PC-9 (cell line): ENCODE measurements around the gene NSD2. TPM values are rescaled to one million over a fixed set of nuclear protein-coding genes. Genes with fewer than 3 reads are reported as not detected.

Experiments
- BruUV-seq: library from RNA; stranded (reverse); fragments of 400-500 nt; replicated peaks from 2 replicates; lab custom pipeline; 2021; lab: Mats Ljungman, UMichigan
- CTCF ChIA-PET: fragments of 300-600 bp; sonication (Branson Sonifier 250); formaldehyde crosslinking; loops from one replicate; lab custom pipeline; 2022; ENCODE audit warnings: antibody characterized with exemption; lab: Charles Lee
- POLR2A ChIA-PET: fragments of 300-600 bp; sonication (Branson Sonifier 250); formaldehyde crosslinking; loops from one replicate; lab custom pipeline; 2022; ENCODE audit warnings: antibody characterized with exemption; ENCODE audit not compliant: unreplicated experiment; lab: Charles Lee
- DNase-seq, 2 experiments: peaks; one replicate each; pipeline versions ENCODE4 v3.0.0 to v3.0.0-alpha.2; 2015 to 2022; ENCODE audit warnings: mixed read lengths in 1 of 2
- H2AFZ ChIP-seq: fragments of 200-600 bp; sonication (generic); 2 replicates; pipeline ENCODE4 v1.8.1; 2017; ENCODE audit warnings: antibody characterized with exemption
- H3F3A ChIP-seq: fragments of 200-600 bp; sonication (generic); 2 replicates; pipeline ENCODE4 v1.8.1; 2017; ENCODE audit warnings: antibody characterized with exemption, mild to moderate bottlenecking, low read depth; ENCODE audit not compliant: insufficient read depth
- H3K27ac ChIP-seq: fragments of 200-600 bp; sonication (generic); 2 replicates; pipeline ENCODE4 v1.6.1; 2016; ENCODE audit warnings: mixed run types
- H3K27me3 ChIP-seq: fragments of 200-600 bp; sonication (generic); 2 replicates; pipeline ENCODE4 v1.6.1; 2016; ENCODE audit warnings: low read depth, mixed run types; ENCODE audit not compliant: insufficient read depth
- H3K36me3 ChIP-seq: fragments of 200-600 bp; sonication (generic); 2 replicates; pipeline ENCODE4 v1.6.1; 2016; ENCODE audit warnings: low read depth, mixed run types
- H3K4me1 ChIP-seq: fragments of 200-600 bp; sonication (generic); replicated peaks from 2 replicates; pipeline ENCODE4 v1.6.1; 2016; ENCODE audit warnings: mixed run types; ENCODE audit not compliant: insufficient read depth
- H3K4me2 ChIP-seq: fragments of 200-600 bp; sonication (generic); 2 replicates; pipeline ENCODE4 v1.6.1; 2017; ENCODE audit warnings: mixed run types
- H3K4me3 ChIP-seq: fragments of 200-600 bp; sonication (generic); 2 replicates; pipeline ENCODE4 v1.6.1; 2016; ENCODE audit warnings: mixed run types
- H3K79me2 ChIP-seq: fragments of 200-600 bp; sonication (generic); 2 replicates; pipeline ENCODE4 v1.6.1; 2017; ENCODE audit warnings: low read depth, mixed run types
- H3K9me2 ChIP-seq: fragments of 200-600 bp; sonication (generic); 2 replicates; pipeline ENCODE4 v1.8.1; 2017; ENCODE audit warnings: mild to moderate bottlenecking; ENCODE audit not compliant: insufficient read depth
- H3K9me3 ChIP-seq: fragments of 200-600 bp; sonication (generic); 2 replicates; pipeline ENCODE4 v1.8.1; 2016; ENCODE audit warnings: low read depth; ENCODE audit not compliant: insufficient read depth
- H4K20me1 ChIP-seq: fragments of 200-600 bp; sonication (generic); 2 replicates; pipeline ENCODE4 v1.8.1; 2017; ENCODE audit not compliant: insufficient read depth
- CTCF ChIP-seq: fragments of 200-600 bp; sonication (generic); conservative IDR thresholded peaks from 2 replicates; pipeline ENCODE4 v1.6.1; 2017; ENCODE audit warnings: mixed run types, antibody characterized with exemption, mild to moderate bottlenecking, moderate library complexity
- EZH2 ChIP-seq: fragments of 200-600 bp; sonication (generic); IDR thresholded peaks from 2 replicates; pipeline ENCODE4 v1.8.0; 2017; ENCODE audit warnings: antibody characterized with exemption, low read depth
- intact Hi-C: fragments of 100-400 bp; cut with micrococcal nuclease; formaldehyde crosslinking; loops from one replicate; pipeline ENCODE4 v1.10.0; 2022; ENCODE audit not compliant: unreplicated experiment
- total RNA-seq: library from RNA; stranded (reverse); gene quantifications from 2 replicates; pipeline ENCODE4 v1.2.3, GENCODE V29; 2021

Gene NSD2
- total RNA-seq, 1 experiment from 2014 or later = 176 TPM

- Histone ChIP-seq H3K4me1 (peaks cover 24% of the 10 kb centered on the region), H3K27ac (no peak overlapping the region), H3K4me2 (no peak overlapping the region), H3K4me3 (no peak overlapping the region), H3K9me2 (no peaks in the 10 kb centered on the region), H2AFZ (no peak overlapping the region), H3K9me3 (no peaks in the 10 kb centered on the region), H4K20me1 (0 out of 2 replicates have a peak, but pooled peaks cover 2% of the 10 kb centered on the region), H3F3A (peaks cover 34% of the 10 kb centered on the region; the same call in 1 of the 2 replicates), H3K27me3 (no peaks in the 10 kb centered on the region), H3K36me3 (no peaks in the 10 kb centered on the region), H3K79me2 (peaks cover 15% of the 10 kb centered on the region)
- ChIA-PET CTCF (no interaction called here), POLR2A (no interaction called here)
- no TSS peak for BruUV-seq
- DNase-seq = no peak
- intact Hi-C loops = no loop called here
- TF ChIP-seq EZH2 (no peak), CTCF (no peak)
These were observed 2.9 kb upstream of the NSD2 start for GRCh38 chr4:1868293-1868692.

- Histone ChIP-seq H3K79me2 (peaks cover 21% of the 10 kb centered on the region), H3K4me3 (no peak overlapping the region), H3K27me3 (no peaks in the 10 kb centered on the region), H3K36me3 (no peaks in the 10 kb centered on the region), H2AFZ (no peak overlapping the region), H3K27ac (no peak overlapping the region), H3K4me1 (peaks cover 30% of the 10 kb centered on the region), H3F3A (peaks cover 35% of the 10 kb centered on the region; the same call in 1 of the 2 replicates), H4K20me1 (0 out of 2 replicates have a peak, but pooled peaks cover 7% of the 10 kb centered on the region), H3K9me3 (no peaks in the 10 kb centered on the region), H3K9me2 (no peaks in the 10 kb centered on the region), H3K4me2 (no peak overlapping the region; the same call in 1 of the 2 replicates)
- DNase-seq = no peak
- no TSS peak for BruUV-seq
- no peak for TF ChIP-seq EZH2
- TF ChIP-seq CTCF = no peak
- intact Hi-C loops = no loop called here
- POLR2A ChIA-PET = no interaction called here
- CTCF ChIA-PET = no interaction called here
These were observed 2.3 kb upstream of the NSD2 start for GRCh38 chr4:1868912-1869311.

DNA sequence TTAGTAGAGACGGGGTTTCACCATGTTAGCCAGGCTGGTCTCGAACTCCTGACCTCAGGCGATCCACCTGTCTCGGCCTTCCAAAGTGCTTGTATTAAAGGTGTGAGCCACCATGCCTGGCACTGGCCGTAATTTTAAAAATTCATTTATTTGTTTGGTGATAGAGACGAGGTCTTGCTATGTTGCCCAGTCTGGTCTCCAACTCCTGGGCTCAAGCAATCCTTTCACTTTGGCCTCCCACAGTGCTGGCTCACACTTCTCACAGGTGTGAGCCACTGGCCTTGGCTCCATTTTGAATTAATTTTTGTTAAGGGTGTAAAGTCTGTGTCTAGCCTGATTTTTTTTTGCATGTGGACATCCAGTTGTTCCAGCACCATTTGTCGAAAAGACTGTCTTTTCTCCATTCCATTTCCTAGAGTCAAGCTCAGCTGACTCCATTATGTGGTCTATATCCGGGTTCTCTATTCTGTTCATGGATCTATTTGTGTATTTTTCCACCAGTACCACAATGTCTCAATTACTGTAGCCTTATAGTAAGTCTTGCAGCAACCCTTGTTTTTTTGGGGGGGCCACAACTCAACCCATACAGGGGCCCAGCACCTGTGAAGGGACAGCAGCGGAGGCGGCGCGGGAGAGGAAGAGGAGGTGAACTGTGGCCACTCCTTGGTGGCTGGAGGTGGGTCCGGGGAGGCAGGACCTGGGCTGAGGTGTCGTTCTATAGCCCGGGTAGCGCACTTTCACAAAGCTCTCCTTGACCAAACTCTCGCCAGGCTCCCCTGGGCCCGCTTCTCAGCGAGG, 1.5 kb upstream of the NSD2 start:
- Histone ChIP-seq H3F3A (peaks cover 35% of the 10 kb centered on the region; the same call in 1 of the 2 replicates), H3K27me3 (no peaks in the 10 kb centered on the region), H3K9me2 (no peaks in the 10 kb centered on the region), H3K36me3 (0 out of 2 replicates have a peak, but pooled peaks cover 4% of the 10 kb centered on the region), H3K27ac (peak overlapping the region; percentile 79), H3K4me1 (peaks cover 33% of the 10 kb centered on the region), H3K4me3 (peak overlapping the region; percentile 68), H3K79me2 (peaks cover 29% of the 10 kb centered on the region), H3K9me3 (no peaks in the 10 kb centered on the region), H3K4me2 (peak overlapping the region; percentile 96), H4K20me1 (0 out of 2 replicates have a peak, but pooled peaks cover 7% of the 10 kb centered on the region), H2AFZ (peak overlapping the region; percentile 82)
- intact Hi-C loops = loop anchor here (1.0 kb wide), 1 partner anchor 13 kb away; the partner anchor contains the start of gene LETM1
- POLR2A ChIA-PET = interaction anchor here (0.7 kb wide), 1 partner anchor 710 kb away, joined by 4 read pairs; no protein-coding TSS in a partner anchor
- DNase-seq = no peak
- CTCF ChIA-PET = no interaction called here
- no peak for TF ChIP-seq EZH2
- TF ChIP-seq CTCF = no peak
- BruUV-seq = TSS peak; percentile 87
